OCI-LY3 (cell line): ENCODE data around the gene BCOR.
A peak's percentile ranks its signal among the peaks of the same experiment; 100 is the strongest.

Experiments used
- H2AFZ ChIP-seq: fragments of 200-600, 300-600 bp; shearing (Covaris generic); 2 replicates; pipeline ENCODE4 v1.6.0; 2014; ENCODE audit warnings: antibody characterized with exemption, low read depth, low read length
- H3K27ac ChIP-seq: fragments of 200-600, 300-600 bp; sonication (generic); 2 replicates; pipeline ENCODE4 v1.5.1; 2014; ENCODE audit warnings: mild to moderate bottlenecking, low read length, moderate library complexity, mixed read lengths
- H3K27me3 ChIP-seq: fragments of 200-600, 300-600 bp; sonication (generic); 2 replicates; pipeline ENCODE4 v1.6.1; 2014; ENCODE audit warnings: low read depth, low read length, mixed read lengths
- H3K36me3 ChIP-seq: fragments of 200-600, 300-600 bp; sonication (generic); replicated peaks from 2 replicates; pipeline ENCODE3; 2014; ENCODE audit warnings: low read depth, low read length, mixed read lengths
- H3K4me1 ChIP-seq: fragments of 300-600, 200-600 bp; sonication (generic); 2 replicates; pipeline ENCODE4 v1.6.1; 2014; ENCODE audit warnings: low read length, mixed read lengths
- H3K4me2 ChIP-seq: fragments of 200-600, 300-600 bp; sonication (generic); 2 replicates; pipeline ENCODE4 v1.6.1; 2014; ENCODE audit warnings: low read length, mixed read lengths
- H3K4me3 ChIP-seq: fragments of 300-600, 200-600 bp; sonication (generic); 2 replicates; pipeline ENCODE4 v1.5.1; 2014; ENCODE audit warnings: antibody characterized with exemption, mild to moderate bottlenecking, low read length, moderate library complexity
- H3K79me2 ChIP-seq: fragments of 300-600, 200-600 bp; shearing (Covaris generic); 2 replicates; pipeline ENCODE4 v1.6.1; 2014; ENCODE audit warnings: mild to moderate bottlenecking, low read length, mixed read lengths
- H3K9ac ChIP-seq: fragments of 300-600, 200-600 bp; shearing (Covaris generic); 2 replicates; pipeline ENCODE4 v1.6.0; 2014; ENCODE audit warnings: mild to moderate bottlenecking, low read length, moderate library complexity
- H3K9me3 ChIP-seq: fragments of 200-600, 300-600 bp; shearing (Covaris generic); 2 replicates; pipeline ENCODE4 v1.6.1; 2014; ENCODE audit warnings: low read length, mixed read lengths; ENCODE audit not compliant: insufficient read depth
- H4K20me1 ChIP-seq: fragments of 200-600, 300-600 bp; sonication (generic); 2 replicates; pipeline ENCODE4 v1.6.1; 2016; ENCODE audit warnings: low read length, mixed read lengths; ENCODE audit not compliant: insufficient read depth
- CTCF ChIP-seq: fragments of 200-600, 300-600 bp; sonication (generic); IDR thresholded peaks from 2 replicates; pipeline ENCODE4 v1.5.1; 2014; ENCODE audit warnings: antibody characterized with exemption, low read length, low read depth
- EZH2phosphoT487 ChIP-seq: fragments of 200-600 bp; shearing (Covaris generic); IDR thresholded peaks from 2 replicates; pipeline ENCODE4 v1.6.1; 2018; ENCODE audit warnings: antibody characterized with exemption, mixed run types, low read depth

The BCOR gene

GRCh38 chrX:40103565-40104323 lies 6.0 kb upstream of the BCOR start:
- Histone ChIP-seq H3K27ac (no peak overlapping the region), H3K4me1 (peaks cover 48% of the 10 kb centered on the region), H4K20me1 (peaks cover 10% of the 10 kb centered on the region; the same call in 1 of the 2 replicates), H3K4me3 (peak overlapping the region; percentile 90; the same call in 1 of the 2 replicates), H3K79me2 (peaks cover 9% of the 10 kb centered on the region; the same call in 1 of the 2 replicates), H3K36me3 (peaks cover 5% of the 10 kb centered on the region), H3K9ac (no peak overlapping the region), H3K27me3 (peaks cover 9% of the 10 kb centered on the region; the same call in 1 of the 2 replicates), H2AFZ (no peak overlapping the region), H3K9me3 (no peaks in the 10 kb centered on the region), H3K4me2 (peak overlapping the region; percentile 89)
- TF ChIP-seq CTCF = no peak

- H2AFZ ChIP-seq = no peak overlapping the region
- no peak for TF ChIP-seq EZH2phosphoT487
- TF ChIP-seq CTCF = no peak
- H4K20me1 ChIP-seq = peaks cover 10% of the 10 kb centered on the region; the same call in 1 of the 2 replicates
- H3K79me2 ChIP-seq = peaks cover 10% of the 10 kb centered on the region; the same call in 1 of the 2 replicates
- no peak overlapping the region for H3K27ac ChIP-seq
- peaks cover 39% of the 10 kb centered on the region for H3K4me1 ChIP-seq
- no peak overlapping the region for H3K9ac ChIP-seq
- no peaks in the 10 kb centered on the region for H3K9me3 ChIP-seq
- H3K4me2 ChIP-seq = no peak overlapping the region
- H3K27me3 ChIP-seq = peaks cover 9% of the 10 kb centered on the region; the same call in 1 of the 2 replicates
- no peak overlapping the region for H3K4me3 ChIP-seq
- peaks cover 5% of the 10 kb centered on the region for H3K36me3 ChIP-seq
Measured at GRCh38 chrX:40102393-40103381, 4.9 kb upstream of the BCOR start.

- Histone ChIP-seq H3K4me1 (peaks cover 28% of the 10 kb centered on the region), H3K9ac (no peak overlapping the region), H3K36me3 (peaks cover 5% of the 10 kb centered on the region), H3K79me2 (peaks cover 17% of the 10 kb centered on the region), H3K27ac (no peak overlapping the region), H2AFZ (no peak overlapping the region), H3K9me3 (no peaks in the 10 kb centered on the region), H3K27me3 (0 out of 2 replicates have a peak, but pooled peaks cover 6% of the 10 kb centered on the region), H3K4me2 (no peak overlapping the region), H4K20me1 (peaks cover 10% of the 10 kb centered on the region; the same call in 1 of the 2 replicates), H3K4me3 (no peak overlapping the region)
- no peak for TF ChIP-seq EZH2phosphoT487
- no peak for TF ChIP-seq CTCF
Measured at GRCh38 chrX:40101430-40101802, 3.7 kb upstream of the BCOR start.
